ENCODE results near the gene TLR4.

GRCh38 chr9:117681888-117682287 lies 22.3 kb upstream of the TLR4 start:
- TF ChIP-seq POLR2AphosphoS5 (IDR thresholded peaks at IDR 0.05): no peak
- no peak for TF ChIP-seq POLR2A (IDR thresholded peaks at IDR 0.05)
- no peak for TF ChIP-seq CTCF (IDR thresholded peaks at IDR 0.05)

Measured in stomach (tissue), 4 donors.